NK-92 treated with Interleukin-12 subunit alpha and Interleukin-12 subunit beta, amount 100 ng/mL, for 24 hours (cell line): ENCODE measurements around the gene PRPH.

Source experiments
- DNase-seq: peaks from one replicate; lab custom pipeline; 2025; lab: John Stamatoyannopoulos, UW

PRPH gene

DNA sequence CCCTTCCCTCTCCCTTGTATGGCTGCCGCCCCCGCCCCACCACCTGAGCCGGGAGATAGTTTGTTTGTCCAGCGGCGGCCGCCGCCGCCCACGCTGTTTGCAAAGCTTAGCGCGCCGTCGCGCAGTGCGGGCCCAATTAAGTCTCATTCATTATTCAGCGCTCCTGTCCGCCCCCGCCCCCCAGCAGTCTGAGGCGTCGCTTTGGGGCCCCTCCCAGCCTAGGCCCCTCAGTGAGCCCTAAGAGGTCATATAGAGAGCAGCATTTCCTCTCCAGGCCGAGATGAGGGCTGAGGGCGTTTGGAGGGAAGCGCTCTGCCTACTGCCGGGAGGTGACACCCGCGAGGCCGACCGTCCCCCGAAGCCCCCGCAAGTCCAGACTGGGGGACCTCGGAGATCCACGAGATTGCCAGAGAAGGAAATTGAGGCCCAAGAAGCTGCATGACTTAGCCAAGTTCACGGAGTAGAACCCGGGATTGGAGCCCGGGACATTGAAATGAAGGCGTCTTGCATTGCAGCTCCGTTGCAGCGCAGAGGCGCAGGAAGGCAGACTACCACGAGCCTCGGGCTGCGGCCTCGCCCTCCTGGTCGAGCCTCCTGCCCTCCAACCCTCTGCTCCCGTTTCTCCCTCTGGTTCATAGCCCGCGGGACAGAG, 51.8 kb downstream of the PRPH start, which contains the start of gene DNAJC22:
Gene DNAJC22 (plus strand): TSS at position 230 of the 652 bp plus-strand sequence. CDS start 1,985 bp downstream, outside the sequence.
- DNase-seq = no peak

DNA sequence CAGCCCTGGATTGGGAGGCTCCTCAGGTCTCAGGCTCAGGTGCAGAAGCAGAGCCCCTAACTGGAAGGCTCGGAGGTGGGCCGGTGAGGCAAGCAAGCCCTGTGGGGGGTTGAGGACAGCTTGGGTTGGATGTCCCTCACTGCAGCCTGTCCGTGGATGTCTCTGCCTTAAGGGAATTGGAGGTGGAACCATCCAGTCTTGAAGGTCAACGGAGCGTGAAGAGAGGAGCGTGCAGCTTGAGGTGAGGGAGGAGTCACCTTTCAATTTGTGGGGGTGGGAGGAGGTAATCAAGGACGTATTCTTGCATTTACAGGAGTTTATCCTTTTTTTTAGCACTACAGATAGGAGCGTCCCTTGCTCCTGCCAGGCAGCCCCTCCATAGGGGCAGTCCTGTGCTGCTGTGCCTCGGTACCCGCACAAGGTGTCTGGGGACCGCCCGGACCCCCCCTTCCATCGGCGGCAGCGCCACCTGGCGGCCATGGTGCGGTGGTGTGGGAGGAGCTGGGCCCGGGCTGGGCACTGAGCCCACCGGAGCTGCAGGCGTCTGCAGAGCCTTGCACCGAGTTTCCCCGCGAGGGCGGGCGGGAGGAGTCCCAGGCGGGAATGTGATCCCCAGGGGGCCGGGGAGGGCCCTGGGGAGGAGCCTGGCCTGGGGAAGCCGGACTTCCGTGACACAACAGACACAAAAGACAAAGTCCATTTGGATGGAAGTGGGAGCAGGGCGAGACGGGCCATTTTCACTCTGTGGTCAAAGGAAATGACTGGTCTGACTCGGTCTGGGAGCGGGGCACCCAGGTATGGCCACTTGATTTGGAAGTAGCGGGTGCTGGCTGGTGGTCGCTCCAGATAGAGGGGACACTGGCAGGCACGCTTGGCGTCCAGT, 52.6 kb downstream of the PRPH start:
- DNase-seq = peak; percentile 15
